Choroid plexus epithelial cell (primary cell): ENCODE data around the gene MYH11.

Experiments used
- DNase-seq: peaks from one replicate; pipeline ENCODE4 v3.0.0-alpha.2; 2010; ENCODE audit warnings: low read depth
- H3K4me3 ChIP-seq: 2 replicates; pipeline ENCODE4 v1.5.1; 2011; ENCODE audit warnings: low read depth, mild to moderate bottlenecking, control low read depth, low read length, moderate library complexity
- TF ChIP-seq, protein P1 (sequence below): conservative IDR thresholded peaks from 2 replicates; pipeline ENCODE4 v1.5.1; 2011; ENCODE audit warnings: low read depth, mild to moderate bottlenecking, control low read depth, inconsistent platforms, low read length, moderate library complexity

MYH11 gene

DNA sequence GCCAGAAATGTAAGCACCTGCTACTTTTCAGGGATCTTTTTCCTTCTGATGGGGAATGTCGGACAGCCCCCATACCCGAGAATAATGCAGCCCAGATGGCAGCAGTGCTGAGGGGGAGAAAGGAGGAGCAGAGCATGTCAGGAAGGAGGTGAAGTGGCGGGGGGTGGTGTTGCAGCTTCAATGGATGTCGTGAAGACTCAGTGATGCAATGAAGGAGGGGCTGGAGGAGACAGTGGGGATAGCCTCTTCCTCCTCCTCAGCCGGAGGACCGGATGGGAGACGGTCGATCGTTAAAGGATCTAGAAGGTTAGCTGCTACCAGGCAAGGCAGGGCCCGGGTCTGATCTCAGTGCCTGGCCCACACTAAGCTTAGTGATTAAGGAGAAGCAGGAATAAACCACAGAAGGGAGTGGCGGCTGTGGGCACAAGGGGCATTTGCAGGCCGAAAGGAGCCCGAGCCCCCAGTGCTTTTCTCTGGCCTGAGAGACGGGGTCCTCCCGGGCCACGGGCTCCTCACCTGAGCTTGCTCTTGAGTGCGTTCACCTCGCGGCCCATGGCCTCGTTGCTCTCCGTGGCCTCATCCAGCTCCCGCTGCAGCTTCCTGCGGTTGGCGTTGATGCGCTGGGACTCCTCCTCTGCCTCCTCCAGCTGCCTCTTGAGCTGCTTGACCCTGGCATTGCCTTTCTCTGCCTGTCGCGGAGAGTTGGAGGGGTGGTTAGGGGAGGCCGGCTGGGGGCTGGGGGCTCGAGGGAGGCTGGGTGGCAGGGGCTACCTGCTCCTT lies 142.2 kb downstream of the MYH11 start:
- TF ChIP-seq, protein P1, sequence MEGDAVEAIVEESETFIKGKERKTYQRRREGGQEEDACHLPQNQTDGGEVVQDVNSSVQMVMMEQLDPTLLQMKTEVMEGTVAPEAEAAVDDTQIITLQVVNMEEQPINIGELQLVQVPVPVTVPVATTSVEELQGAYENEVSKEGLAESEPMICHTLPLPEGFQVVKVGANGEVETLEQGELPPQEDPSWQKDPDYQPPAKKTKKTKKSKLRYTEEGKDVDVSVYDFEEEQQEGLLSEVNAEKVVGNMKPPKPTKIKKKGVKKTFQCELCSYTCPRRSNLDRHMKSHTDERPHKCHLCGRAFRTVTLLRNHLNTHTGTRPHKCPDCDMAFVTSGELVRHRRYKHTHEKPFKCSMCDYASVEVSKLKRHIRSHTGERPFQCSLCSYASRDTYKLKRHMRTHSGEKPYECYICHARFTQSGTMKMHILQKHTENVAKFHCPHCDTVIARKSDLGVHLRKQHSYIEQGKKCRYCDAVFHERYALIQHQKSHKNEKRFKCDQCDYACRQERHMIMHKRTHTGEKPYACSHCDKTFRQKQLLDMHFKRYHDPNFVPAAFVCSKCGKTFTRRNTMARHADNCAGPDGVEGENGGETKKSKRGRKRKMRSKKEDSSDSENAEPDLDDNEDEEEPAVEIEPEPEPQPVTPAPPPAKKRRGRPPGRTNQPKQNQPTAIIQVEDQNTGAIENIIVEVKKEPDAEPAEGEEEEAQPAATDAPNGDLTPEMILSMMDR = no peak
- no peak for DNase-seq
- no peak overlapping the region for H3K4me3 ChIP-seq

DNA sequence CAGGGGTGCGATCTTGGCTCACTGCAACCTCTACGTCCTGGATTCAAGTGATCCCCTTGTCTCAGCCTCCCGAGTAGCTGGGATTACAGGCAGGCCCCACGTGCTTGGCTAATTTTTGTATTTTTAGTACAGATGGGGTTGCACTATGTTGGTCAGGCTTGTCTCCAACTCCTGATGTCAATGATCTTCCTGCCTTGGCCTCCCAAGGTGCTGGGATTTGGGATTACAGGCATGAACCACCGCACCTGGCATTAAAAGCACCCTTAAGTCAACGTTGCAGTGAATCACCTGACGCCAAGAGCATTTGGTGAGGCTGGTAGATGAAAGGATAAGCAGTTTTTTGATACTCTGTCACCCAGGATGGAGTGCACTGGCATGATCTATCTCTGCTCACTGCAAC lies 147.8 kb downstream of the MYH11 start:
- no peak for DNase-seq
- TF ChIP-seq, protein P1 = no peak
- no peak overlapping the region for H3K4me3 ChIP-seq

GRCh38 chr16:15708096-15708495 lies 148.7 kb downstream of the MYH11 start:
- TF ChIP-seq, protein P1 = no peak
- no peak overlapping the region for H3K4me3 ChIP-seq
- DNase-seq = peak; percentile 84

- TF ChIP-seq, protein P1 = no peak
- H3K4me3 ChIP-seq = no peak overlapping the region
- no peak for DNase-seq
Observed at GRCh38 chr16:15707332-15707731, 149.5 kb downstream of the MYH11 start.

GRCh38 chr16:15705064-15705565 lies 151.7 kb downstream of the MYH11 start:
- H3K4me3 ChIP-seq = no peak overlapping the region
- TF ChIP-seq, protein P1 = no peak
- no peak for DNase-seq

GRCh38 chr16:15704545-15704987 lies 152.3 kb downstream of the MYH11 start:
- no peak overlapping the region for H3K4me3 ChIP-seq
- TF ChIP-seq, protein P1 = peak; percentile 87
- DNase-seq = peak; percentile 86
